ENCODE measurements around the gene CPVL.
A peak's percentile ranks its signal among the peaks of the same experiment; 100 is the strongest.

CPVL gene

GRCh38 chr7:28993371-28993770 lies 153.0 kb downstream of the CPVL start:
- no peak for TF ChIP-seq POLR2A (IDR thresholded peaks at IDR 0.05; ENCODE audit: low read depth, low read length)
- FAIRE-seq (no peak), DNase-seq (ENCODE audit: insufficient read length, low spot score) (no peak)

- no peak for DNase-seq (ENCODE audit: insufficient read length, low spot score)
- FAIRE-seq: no peak
- TF ChIP-seq POLR2A (IDR thresholded peaks at IDR 0.05; ENCODE audit: low read depth, low read length): no peak
These were observed 153.5 kb downstream of the CPVL start for GRCh38 chr7:28992798-28993197.

- no peak for TF ChIP-seq POLR2A (IDR thresholded peaks at IDR 0.05; ENCODE audit: low read depth, low read length)
- no peak for DNase-seq (ENCODE audit: insufficient read length, low spot score)
- FAIRE-seq: no peak
These were observed 156.0 kb downstream of the CPVL start for GRCh38 chr7:28990200-28990960.

- no peak for TF ChIP-seq POLR2A (IDR thresholded peaks at IDR 0.05; ENCODE audit: low read depth, low read length)
- DNase-seq (ENCODE audit: insufficient read length, low spot score) (no peak), FAIRE-seq (no peak)
These were observed 156.9 kb downstream of the CPVL start for GRCh38 chr7:28989211-28989980.

- DNase-seq (ENCODE audit: insufficient read length, low spot score): no peak
- no peak for TF ChIP-seq POLR2A (IDR thresholded peaks at IDR 0.05; ENCODE audit: low read depth, low read length)
- no peak for FAIRE-seq
These were observed 157.5 kb downstream of the CPVL start for GRCh38 chr7:28988810-28989209.

- FAIRE-seq: no peak
- no peak for DNase-seq (ENCODE audit: insufficient read length, low spot score)
- no peak for TF ChIP-seq POLR2A (IDR thresholded peaks at IDR 0.05; ENCODE audit: low read depth, low read length)
These were observed 158.2 kb downstream of the CPVL start for GRCh38 chr7:28988091-28988490.

- DNase-seq (ENCODE audit: insufficient read length, low spot score) (no peak), FAIRE-seq (no peak)
- no peak for TF ChIP-seq POLR2A (IDR thresholded peaks at IDR 0.05; ENCODE audit: low read depth, low read length)
These were observed 159.6 kb downstream of the CPVL start for GRCh38 chr7:28986765-28987110.

- DNase-seq (ENCODE audit: insufficient read length, low spot score) (no peak), FAIRE-seq (no peak)
- TF ChIP-seq POLR2A (IDR thresholded peaks at IDR 0.05; ENCODE audit: low read depth, low read length): no peak
These were observed 160.1 kb downstream of the CPVL start for GRCh38 chr7:28986028-28986764.

- TF ChIP-seq POLR2A (IDR thresholded peaks at IDR 0.05; ENCODE audit: low read depth, low read length): no peak
- DNase-seq (ENCODE audit: insufficient read length, low spot score) (peak; percentile 78), FAIRE-seq (no peak)
These were observed 161.7 kb downstream of the CPVL start for GRCh38 chr7:28984631-28985030.

GRCh38 chr7:28984217-28984616 lies 162.1 kb downstream of the CPVL start:
- no peak for TF ChIP-seq POLR2A (IDR thresholded peaks at IDR 0.05; ENCODE audit: low read depth, low read length)
- DNase-seq (ENCODE audit: insufficient read length, low spot score) (no peak), FAIRE-seq (no peak)

- FAIRE-seq (no peak), DNase-seq (ENCODE audit: insufficient read length, low spot score) (no peak)
- TF ChIP-seq POLR2A (IDR thresholded peaks at IDR 0.05; ENCODE audit: low read depth, low read length): no peak
These were observed 162.7 kb downstream of the CPVL start for GRCh38 chr7:28983396-28984190.

GRCh38 chr7:28981161-28981465 lies 165.2 kb downstream of the CPVL start:
- DNase-seq (ENCODE audit: insufficient read length, low spot score) (no peak), FAIRE-seq (no peak)
- TF ChIP-seq POLR2A (IDR thresholded peaks at IDR 0.05; ENCODE audit: low read depth, low read length): no peak

GRCh38 chr7:28980451-28981160 lies 165.7 kb downstream of the CPVL start:
- DNase-seq (ENCODE audit: insufficient read length, low spot score): no peak
- no peak for TF ChIP-seq POLR2A (IDR thresholded peaks at IDR 0.05; ENCODE audit: low read depth, low read length)
- no peak for FAIRE-seq

Measured in H54 (cell line).